Measurements from ENCODE around the gene PHACTR4.
"Not testable (repeated sequence)": the region's sequence is repeated elsewhere in the genome, so short reads cannot be mapped to it uniquely, and the experiment has no call there.

PHACTR4 gene

GRCh38 chr1:28369371-28370238 lies at the start of gene PHACTR4:
TSS of gene PHACTR4 (plus strand) at chr1:28369740. CDS start at chr1:28407448, 37,708 bp downstream.
- intact Hi-C loops (cut with DNase I; ENCODE audit: low total_unique reads): loop anchor here (5.0 kb wide), 1 partner anchor 112 kb away; the partner anchor contains the start of gene SESN2
- DNase-seq: peak; percentile 93 to 94
- Histone ChIP-seq H3K36me3 (no peaks in the 10 kb centered on the region), H3K27me3 (no peaks in the 10 kb centered on the region), H3K4me1 (peaks cover 0 to 37% (median 21%) of the 10 kb centered on the region in 4 donors), H3K9me3 (no peaks in the 10 kb centered on the region), H3K4me3 (peak within 1 kb of the TSS; percentile 80 to 98), H3K27ac (peak within 1 kb of the TSS; percentile 93 to 97)
- TF ChIP-seq, protein P1, sequence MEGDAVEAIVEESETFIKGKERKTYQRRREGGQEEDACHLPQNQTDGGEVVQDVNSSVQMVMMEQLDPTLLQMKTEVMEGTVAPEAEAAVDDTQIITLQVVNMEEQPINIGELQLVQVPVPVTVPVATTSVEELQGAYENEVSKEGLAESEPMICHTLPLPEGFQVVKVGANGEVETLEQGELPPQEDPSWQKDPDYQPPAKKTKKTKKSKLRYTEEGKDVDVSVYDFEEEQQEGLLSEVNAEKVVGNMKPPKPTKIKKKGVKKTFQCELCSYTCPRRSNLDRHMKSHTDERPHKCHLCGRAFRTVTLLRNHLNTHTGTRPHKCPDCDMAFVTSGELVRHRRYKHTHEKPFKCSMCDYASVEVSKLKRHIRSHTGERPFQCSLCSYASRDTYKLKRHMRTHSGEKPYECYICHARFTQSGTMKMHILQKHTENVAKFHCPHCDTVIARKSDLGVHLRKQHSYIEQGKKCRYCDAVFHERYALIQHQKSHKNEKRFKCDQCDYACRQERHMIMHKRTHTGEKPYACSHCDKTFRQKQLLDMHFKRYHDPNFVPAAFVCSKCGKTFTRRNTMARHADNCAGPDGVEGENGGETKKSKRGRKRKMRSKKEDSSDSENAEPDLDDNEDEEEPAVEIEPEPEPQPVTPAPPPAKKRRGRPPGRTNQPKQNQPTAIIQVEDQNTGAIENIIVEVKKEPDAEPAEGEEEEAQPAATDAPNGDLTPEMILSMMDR (IDR thresholded peaks at IDR 0.05): peak in 1 of 2 experiments; percentile 6

DNA sequence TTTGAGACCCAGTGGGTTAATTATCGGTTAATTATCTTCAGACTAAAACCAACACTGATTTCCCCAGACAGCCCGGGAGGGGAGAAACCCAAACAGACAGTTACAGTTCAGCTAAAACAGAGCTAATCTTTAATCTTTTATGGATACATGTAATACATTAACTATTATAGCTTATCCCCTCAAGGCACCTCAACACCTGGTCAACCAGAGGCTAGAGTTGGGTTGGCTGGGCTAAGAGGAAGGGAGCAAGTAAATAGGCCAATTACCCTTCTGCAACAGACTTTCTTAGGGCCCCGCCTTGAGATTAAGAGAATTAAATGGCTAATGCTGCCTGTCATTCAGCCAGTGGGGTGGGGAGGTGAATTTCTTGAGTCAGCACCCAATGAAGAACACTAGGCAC lies 47.3 kb upstream of the PHACTR4 start:
- H3K27me3 ChIP-seq: peaks cover 0 to 7% of the 10 kb centered on the region in 2 donors
- H3K4me3 ChIP-seq: no peak overlapping the region
- TF ChIP-seq, protein P1 (IDR thresholded peaks at IDR 0.05): no peak
- no peak overlapping the region for H3K27ac ChIP-seq
- intact Hi-C loops (cut with DNase I; ENCODE audit: low total_unique reads): no loop called here
- no peaks in the 10 kb centered on the region for H3K9me3 ChIP-seq
- no peaks in the 10 kb centered on the region for H3K36me3 ChIP-seq
- H3K4me1 ChIP-seq: no peaks in the 10 kb centered on the region
- no peak for DNase-seq

- Histone ChIP-seq H3K27me3 (peaks cover 0 to 3% of the 10 kb centered on the region in 2 donors), H3K4me1 (peaks cover 0 to 5% (median 2%) of the 10 kb centered on the region in 4 donors), H3K9me3 (no peaks in the 10 kb centered on the region), H3K4me3 (no peak overlapping the region), H3K36me3 (no peaks in the 10 kb centered on the region), H3K27ac (no peak overlapping the region)
- TF ChIP-seq, protein P1 (IDR thresholded peaks at IDR 0.05): no peak
- DNase-seq: no peak
- intact Hi-C loops (cut with DNase I; ENCODE audit: low total_unique reads): no loop called here
Observed at GRCh38 chr1:28323720-28324119, 45.8 kb upstream of the PHACTR4 start.

GRCh38 chr1:28326515-28326914 lies 43.0 kb upstream of the PHACTR4 start:
- DNase-seq: no peak
- Histone ChIP-seq H3K4me1 (peaks cover 0 to 17% (median 8%) of the 10 kb centered on the region in 4 donors), H3K9me3 (no peaks in the 10 kb centered on the region), H3K36me3 (peaks cover 4% of the 10 kb centered on the region in 3 donors), H3K4me3 (no peak overlapping the region), H3K27ac (no peak overlapping the region), H3K27me3 (no peaks in the 10 kb centered on the region)
- TF ChIP-seq, protein P1 (IDR thresholded peaks at IDR 0.05): no peak
- intact Hi-C loops (cut with DNase I; ENCODE audit: low total_unique reads): loop anchor here (5.0 kb wide), 1 partner anchor 79 kb away; no protein-coding TSS in a partner anchor

GRCh38 chr1:28326984-28327383 lies 42.6 kb upstream of the PHACTR4 start:
- Histone ChIP-seq H3K4me1 (peaks cover 0 to 17% (median 8%) of the 10 kb centered on the region in 4 donors), H3K4me3 (no peak overlapping the region), H3K36me3 (peaks cover 7 to 9% (median 7%) of the 10 kb centered on the region in 3 donors), H3K27me3 (no peaks in the 10 kb centered on the region), H3K27ac (no peak overlapping the region), H3K9me3 (no peaks in the 10 kb centered on the region)
- TF ChIP-seq, protein P1 (IDR thresholded peaks at IDR 0.05): no peak
- no peak for DNase-seq
- intact Hi-C loops (cut with DNase I; ENCODE audit: low total_unique reads): loop anchor here (5.0 kb wide), 1 partner anchor 80 kb away; no protein-coding TSS in a partner anchor

GRCh38 chr1:28327431-28327830 lies 42.1 kb upstream of the PHACTR4 start:
- intact Hi-C loops (cut with DNase I; ENCODE audit: low total_unique reads): loop anchor here (5.0 kb wide), 1 partner anchor 80 kb away; no protein-coding TSS in a partner anchor
- H3K27ac ChIP-seq, DNase-seq, H3K27me3 ChIP-seq, H3K4me3 ChIP-seq, H3K9me3 ChIP-seq: not testable (repeated sequence)
- H3K36me3 ChIP-seq: peaks cover 12 to 13% (median 12%) of the 10 kb centered on the region in 3 donors
- peaks cover 0 to 17% (median 8%) of the 10 kb centered on the region in 4 donors for H3K4me1 ChIP-seq

Measured in tibial artery (tissue), 4 donors.